Central memory CD8-positive, alpha-beta T cell (primary cell): ENCODE results near the gene RCN1.

Experiments
- ATAC-seq: fragments of 150-1000 bp; cut with Tn5 transposase; replicated peaks from 2 replicates; pipeline ENCODE4 v1.10.0; 2022; ENCODE audit warnings: mild to moderate bottlenecking, moderate FRiP score, moderate number of reproducible peaks; ENCODE audit not compliant: poor library complexity, severe bottlenecking; ENCODE audit errors: extremely low read depth
- DNase-seq, 2 donors: peaks; one replicate each; pipeline ENCODE4 v3.0.0; 2021; ENCODE audit warnings: low spot score in 2 of 2
- H3K27ac Mint-ChIP-seq: one replicate; pipeline ENCODE4 v1.8.0; 2022; ENCODE audit warnings: low read depth, mild to moderate bottlenecking, moderate library complexity, mixed read lengths
- H3K27me3 Mint-ChIP-seq: one replicate; pipeline ENCODE4 v1.8.0; 2022; ENCODE audit warnings: mixed read lengths
- H3K36me3 Mint-ChIP-seq: one replicate; pipeline ENCODE4 v1.8.0; 2022; ENCODE audit warnings: mild to moderate bottlenecking, moderate library complexity, mixed read lengths; ENCODE audit not compliant: insufficient read depth
- H3K4me1 Mint-ChIP-seq: one replicate; pipeline ENCODE4 v1.8.0; 2022; ENCODE audit warnings: mixed read lengths
- H3K4me3 Mint-ChIP-seq: one replicate; pipeline ENCODE4 v1.8.0; 2022; ENCODE audit warnings: mild to moderate bottlenecking, moderate library complexity, mixed read lengths
- H3K9me3 Mint-ChIP-seq: one replicate; pipeline ENCODE4 v1.8.0; 2022; ENCODE audit warnings: mixed read lengths

RCN1 gene

GRCh38 chr11:32065865-32066629 is 24.8 kb upstream of the RCN1 start:
- ATAC-seq (no peak), DNase-seq (no peak)
- peaks cover 46% of the 10 kb centered on the region for H3K27me3 Mint-ChIP-seq
- H3K27ac Mint-ChIP-seq: no peak overlapping the region
- no peak overlapping the region for H3K4me3 Mint-ChIP-seq
- H3K36me3 Mint-ChIP-seq: peaks cover 2% of the 10 kb centered on the region
- H3K4me1 Mint-ChIP-seq: peaks cover 5% of the 10 kb centered on the region
- no peaks in the 10 kb centered on the region for H3K9me3 Mint-ChIP-seq

GRCh38 chr11:32068134-32068870 is 22.6 kb upstream of the RCN1 start:
- H3K4me3 Mint-ChIP-seq: no peak overlapping the region
- no peaks in the 10 kb centered on the region for H3K9me3 Mint-ChIP-seq
- no peak overlapping the region for H3K27ac Mint-ChIP-seq
- ATAC-seq (no peak), DNase-seq (no peak)
- H3K27me3 Mint-ChIP-seq: peaks cover 65% of the 10 kb centered on the region
- peaks cover 4% of the 10 kb centered on the region for H3K36me3 Mint-ChIP-seq
- H3K4me1 Mint-ChIP-seq: peaks cover 5% of the 10 kb centered on the region

GRCh38 chr11:32069361-32070058 is 21.4 kb upstream of the RCN1 start:
- Mint-ChIP-seq H3K27me3 (peaks cover 65% of the 10 kb centered on the region), H3K36me3 (peaks cover 4% of the 10 kb centered on the region), H3K27ac (no peak overlapping the region), H3K4me3 (no peak overlapping the region), H3K4me1 (no peaks in the 10 kb centered on the region), H3K9me3 (no peaks in the 10 kb centered on the region)
- ATAC-seq (no peak), DNase-seq (no peak)

DNA sequence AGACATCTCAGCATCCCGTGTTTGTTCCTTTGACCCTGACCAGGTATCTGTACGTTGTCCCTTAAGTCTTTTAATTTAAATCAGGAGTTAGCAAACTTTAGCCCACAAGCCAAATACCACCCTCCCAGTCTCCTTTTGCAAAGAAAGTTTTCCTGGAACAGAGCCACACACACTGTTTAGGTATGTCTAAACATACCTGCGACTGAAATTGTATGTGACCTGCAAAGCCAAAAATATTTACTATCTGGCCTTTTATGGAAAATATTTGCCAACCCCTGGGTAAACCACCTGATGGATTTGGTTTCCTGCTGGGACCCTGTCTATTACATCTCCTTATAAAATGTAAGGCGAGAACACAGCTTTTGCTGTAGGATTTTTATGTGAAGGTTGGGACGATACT is 20.2 kb upstream of the RCN1 start:
- Mint-ChIP-seq H3K9me3 (no peaks in the 10 kb centered on the region), H3K27ac (no peak overlapping the region), H3K27me3 (peaks cover 59% of the 10 kb centered on the region), H3K36me3 (peaks cover 2% of the 10 kb centered on the region), H3K4me3 (no peak overlapping the region), H3K4me1 (no peaks in the 10 kb centered on the region)
- ATAC-seq (no peak), DNase-seq (no peak)

GRCh38 chr11:32071811-32072210 is 19.1 kb upstream of the RCN1 start:
- DNase-seq (no peak), ATAC-seq (no peak)
- no peak overlapping the region for H3K27ac Mint-ChIP-seq
- peaks cover 55% of the 10 kb centered on the region for H3K27me3 Mint-ChIP-seq
- peaks cover 2% of the 10 kb centered on the region for H3K36me3 Mint-ChIP-seq
- no peak overlapping the region for H3K4me3 Mint-ChIP-seq
- H3K9me3 Mint-ChIP-seq: no peaks in the 10 kb centered on the region
- H3K4me1 Mint-ChIP-seq: no peaks in the 10 kb centered on the region

GRCh38 chr11:32072872-32073643 is 17.8 kb upstream of the RCN1 start:
- H3K27me3 Mint-ChIP-seq: peaks cover 47% of the 10 kb centered on the region
- no peak overlapping the region for H3K27ac Mint-ChIP-seq
- no peak for ATAC-seq
- no peak overlapping the region for H3K4me3 Mint-ChIP-seq
- H3K4me1 Mint-ChIP-seq: no peaks in the 10 kb centered on the region
- no peaks in the 10 kb centered on the region for H3K9me3 Mint-ChIP-seq
- DNase-seq: no peak
- H3K36me3 Mint-ChIP-seq: peaks cover 2% of the 10 kb centered on the region

DNA sequence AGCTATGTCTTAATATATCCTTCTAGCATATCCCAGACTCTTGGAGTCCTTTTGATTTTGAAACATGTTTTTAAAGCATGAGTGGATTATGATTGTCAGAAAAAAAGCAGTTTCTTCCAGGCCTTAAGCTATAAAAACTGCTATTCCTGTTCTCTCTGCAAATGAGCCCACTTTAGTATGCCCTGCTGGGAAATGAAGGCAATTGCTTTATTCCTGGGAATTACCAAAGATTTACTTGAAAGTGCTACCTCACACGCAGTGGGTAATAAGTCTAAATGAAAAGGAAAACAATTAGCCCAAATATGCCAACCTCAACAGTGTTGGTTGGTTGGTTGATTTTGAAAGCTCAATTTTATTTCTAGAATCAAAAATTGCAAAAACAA is 17.2 kb upstream of the RCN1 start:
- no peak overlapping the region for H3K27ac Mint-ChIP-seq
- no peak overlapping the region for H3K4me3 Mint-ChIP-seq
- no peak for ATAC-seq
- DNase-seq: no peak
- H3K36me3 Mint-ChIP-seq: peaks cover 2% of the 10 kb centered on the region
- H3K27me3 Mint-ChIP-seq: peaks cover 41% of the 10 kb centered on the region
- H3K4me1 Mint-ChIP-seq: no peaks in the 10 kb centered on the region
- no peaks in the 10 kb centered on the region for H3K9me3 Mint-ChIP-seq

GRCh38 chr11:32079553-32079952 is 11.3 kb upstream of the RCN1 start:
- no peaks in the 10 kb centered on the region for H3K36me3 Mint-ChIP-seq
- H3K27me3 Mint-ChIP-seq: no peaks in the 10 kb centered on the region
- H3K9me3 Mint-ChIP-seq: no peaks in the 10 kb centered on the region
- ATAC-seq: no peak
- no peak overlapping the region for H3K27ac Mint-ChIP-seq
- DNase-seq: no peak
- no peak overlapping the region for H3K4me3 Mint-ChIP-seq
- H3K4me1 Mint-ChIP-seq: no peaks in the 10 kb centered on the region

DNA sequence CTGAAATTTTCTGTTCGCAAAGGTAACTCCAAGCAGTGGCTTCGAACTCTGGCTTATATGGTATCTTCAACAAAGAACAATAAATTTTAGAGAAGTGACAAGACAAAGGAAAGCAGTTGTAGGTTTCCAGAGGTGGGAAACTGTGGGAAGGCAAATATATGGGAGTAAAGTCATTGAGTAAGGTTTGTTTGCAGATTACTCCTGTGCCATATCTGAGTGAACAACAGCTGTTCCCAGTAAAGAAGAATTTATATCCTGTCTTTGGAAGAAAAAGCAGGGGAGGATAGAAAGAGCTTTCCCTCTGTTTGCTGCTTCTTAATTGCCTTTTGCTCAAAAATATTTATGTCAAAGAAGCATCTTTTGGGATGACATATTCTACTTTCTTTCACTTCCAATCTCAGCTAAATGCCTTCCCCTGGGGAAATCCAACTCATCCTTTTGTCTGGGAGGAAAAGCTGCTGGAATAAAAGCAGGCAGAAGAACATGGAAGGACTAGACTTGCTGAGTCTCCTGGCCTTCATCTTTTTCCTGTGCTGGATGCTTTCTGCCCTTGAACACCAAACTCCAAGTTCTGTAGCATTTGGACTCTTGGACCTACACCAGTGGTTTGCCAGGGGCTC is 10.4 kb upstream of the RCN1 start:
- no peaks in the 10 kb centered on the region for H3K9me3 Mint-ChIP-seq
- H3K36me3 Mint-ChIP-seq: no peaks in the 10 kb centered on the region
- no peak overlapping the region for H3K27ac Mint-ChIP-seq
- H3K27me3 Mint-ChIP-seq: peaks cover 8% of the 10 kb centered on the region
- no peaks in the 10 kb centered on the region for H3K4me1 Mint-ChIP-seq
- no peak for ATAC-seq
- no peak for DNase-seq
- H3K4me3 Mint-ChIP-seq: no peak overlapping the region

GRCh38 chr11:32081129-32081641 is 9.7 kb upstream of the RCN1 start:
- Mint-ChIP-seq H3K9me3 (no peaks in the 10 kb centered on the region), H3K36me3 (no peaks in the 10 kb centered on the region), H3K4me1 (no peaks in the 10 kb centered on the region), H3K27ac (no peak overlapping the region), H3K4me3 (no peak overlapping the region), H3K27me3 (peaks cover 10% of the 10 kb centered on the region)
- no peak for DNase-seq
- no peak for ATAC-seq

DNA sequence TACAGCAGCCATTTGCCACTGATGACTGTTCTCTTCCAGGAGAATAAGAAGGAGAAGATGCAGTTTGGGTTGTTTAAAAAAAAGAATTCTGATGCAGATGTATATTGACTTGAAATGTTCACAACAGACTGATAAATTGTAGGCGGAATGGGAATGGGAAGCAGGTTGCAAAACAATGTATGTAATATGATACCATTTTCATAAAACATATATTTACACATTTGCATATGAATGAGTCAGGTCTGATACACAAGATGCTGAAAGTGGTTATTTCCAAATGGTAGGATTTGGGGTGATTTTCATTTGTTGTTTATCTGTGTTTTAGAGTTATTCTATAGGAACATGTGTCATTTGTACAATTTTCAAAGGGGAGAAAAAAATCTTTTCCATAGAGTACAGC is 9.0 kb upstream of the RCN1 start:
- H3K36me3 Mint-ChIP-seq: no peaks in the 10 kb centered on the region
- no peaks in the 10 kb centered on the region for H3K4me1 Mint-ChIP-seq
- no peak for DNase-seq
- peaks cover 10% of the 10 kb centered on the region for H3K27me3 Mint-ChIP-seq
- no peaks in the 10 kb centered on the region for H3K9me3 Mint-ChIP-seq
- ATAC-seq: no peak
- no peak overlapping the region for H3K27ac Mint-ChIP-seq
- no peak overlapping the region for H3K4me3 Mint-ChIP-seq
